HL-60 (cell line): ENCODE measurements around the gene ABCD1.
"Not testable (repeated sequence)": the region's sequence is repeated elsewhere in the genome, so short reads cannot be mapped to it uniquely, and the experiment has no call there.

ENCODE experiments used
- DNase-seq, 2 experiments: peaks; one replicate each; pipeline ENCODE4 v3.0.0-alpha.2; 2010 to 2020; ENCODE audit warnings: low read depth in 1 of 2, low spot score in 1 of 2
- H3K27ac ChIP-seq: fragments of 250-450 bp; sonication (Bioruptor Pico); replicated peaks from 2 replicates; pipeline ENCODE4 v1.5.1; 2020; ENCODE audit warnings: mild to moderate bottlenecking, moderate library complexity
- H3K27me3 ChIP-seq: fragments of 250-450 bp; sonication (Bioruptor Pico); 2 replicates; pipeline ENCODE4 v1.5.1; 2021; ENCODE audit warnings: mild to moderate bottlenecking, moderate library complexity; ENCODE audit not compliant: insufficient read depth, poor library complexity, severe bottlenecking
- H3K4me3 ChIP-seq: replicated peaks from 2 replicates; pipeline ENCODE4 v1.5.1; 2011; ENCODE audit warnings: mild to moderate bottlenecking, control low read depth, low read length; ENCODE audit not compliant: insufficient read depth
- GABPA ChIP-seq: IDR thresholded peaks from 2 replicates; pipeline ENCODE4 v1.6.1; 2012; ENCODE audit warnings: low read depth
- POLR2AphosphoS5 ChIP-seq: IDR thresholded peaks from 2 replicates; pipeline ENCODE4 v1.6.1; 2012; ENCODE audit warnings: low read depth
- SPI1 ChIP-seq: IDR thresholded peaks from 2 replicates; pipeline ENCODE4 v1.6.1; 2012; ENCODE audit warnings: low read depth, mild to moderate bottlenecking, borderline replicate concordance
- TF ChIP-seq, protein P1 (sequence below): IDR thresholded peaks from one replicate; pipeline ENCODE4 v1.5.1; 2011; ENCODE audit warnings: low read length, control low read depth, inconsistent platforms; ENCODE audit not compliant: insufficient read depth
- TF ChIP-seq, protein P2 (sequence below): IDR thresholded peaks from 2 replicates; pipeline ENCODE4 v1.6.1; 2012; ENCODE audit warnings: low read depth; ENCODE audit not compliant: insufficient replicate concordance

Gene ABCD1

DNA sequence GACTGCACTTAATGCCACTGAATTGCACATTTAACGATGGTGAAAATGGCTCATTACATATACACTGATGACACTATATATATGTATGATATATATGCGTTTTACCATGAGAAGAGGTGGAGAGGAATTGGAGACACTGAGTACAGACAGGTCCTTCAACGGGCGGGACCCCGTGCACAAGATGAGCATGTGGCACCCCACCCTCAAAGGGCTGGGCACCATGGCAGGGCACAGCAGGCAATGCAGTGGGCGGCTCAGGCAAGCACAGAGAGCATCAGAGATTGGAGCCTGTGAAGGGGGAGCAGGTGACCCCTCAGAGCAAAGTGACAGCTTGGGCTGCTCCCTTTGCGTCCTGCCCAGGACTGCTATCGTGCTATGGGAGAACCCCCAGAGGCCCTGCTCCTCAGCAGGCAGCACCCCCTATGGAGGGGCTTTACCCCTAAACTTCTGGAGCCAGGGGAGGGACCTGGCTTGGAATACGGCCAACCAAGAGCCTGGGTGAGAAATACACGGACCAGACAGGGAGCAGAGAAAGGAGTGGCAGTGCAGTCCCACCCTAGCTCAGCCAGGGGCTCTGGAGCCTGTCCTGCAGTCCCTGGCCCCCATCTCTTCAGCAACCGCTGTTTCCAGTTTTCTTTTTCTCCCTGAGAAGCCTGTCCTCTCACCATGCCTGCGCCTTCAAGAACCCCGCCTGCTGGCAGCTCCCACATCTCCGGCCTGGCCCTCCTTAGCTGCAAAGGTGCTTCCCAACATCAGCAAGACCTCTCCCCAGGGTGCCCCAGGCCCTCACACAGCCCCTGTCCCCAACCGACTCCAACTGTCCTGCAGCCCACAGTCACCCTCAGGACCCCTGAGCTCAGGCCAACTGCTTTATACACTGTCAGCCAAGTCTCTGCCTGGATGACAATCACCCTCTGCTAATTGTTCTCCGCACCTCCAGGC, 26.5 kb upstream of the ABCD1 start:
- TF ChIP-seq POLR2AphosphoS5 (no peak), SPI1 (no peak), GABPA (no peak)
- TF ChIP-seq, protein P1, sequence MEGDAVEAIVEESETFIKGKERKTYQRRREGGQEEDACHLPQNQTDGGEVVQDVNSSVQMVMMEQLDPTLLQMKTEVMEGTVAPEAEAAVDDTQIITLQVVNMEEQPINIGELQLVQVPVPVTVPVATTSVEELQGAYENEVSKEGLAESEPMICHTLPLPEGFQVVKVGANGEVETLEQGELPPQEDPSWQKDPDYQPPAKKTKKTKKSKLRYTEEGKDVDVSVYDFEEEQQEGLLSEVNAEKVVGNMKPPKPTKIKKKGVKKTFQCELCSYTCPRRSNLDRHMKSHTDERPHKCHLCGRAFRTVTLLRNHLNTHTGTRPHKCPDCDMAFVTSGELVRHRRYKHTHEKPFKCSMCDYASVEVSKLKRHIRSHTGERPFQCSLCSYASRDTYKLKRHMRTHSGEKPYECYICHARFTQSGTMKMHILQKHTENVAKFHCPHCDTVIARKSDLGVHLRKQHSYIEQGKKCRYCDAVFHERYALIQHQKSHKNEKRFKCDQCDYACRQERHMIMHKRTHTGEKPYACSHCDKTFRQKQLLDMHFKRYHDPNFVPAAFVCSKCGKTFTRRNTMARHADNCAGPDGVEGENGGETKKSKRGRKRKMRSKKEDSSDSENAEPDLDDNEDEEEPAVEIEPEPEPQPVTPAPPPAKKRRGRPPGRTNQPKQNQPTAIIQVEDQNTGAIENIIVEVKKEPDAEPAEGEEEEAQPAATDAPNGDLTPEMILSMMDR: no peak
- TF ChIP-seq, protein P2, sequence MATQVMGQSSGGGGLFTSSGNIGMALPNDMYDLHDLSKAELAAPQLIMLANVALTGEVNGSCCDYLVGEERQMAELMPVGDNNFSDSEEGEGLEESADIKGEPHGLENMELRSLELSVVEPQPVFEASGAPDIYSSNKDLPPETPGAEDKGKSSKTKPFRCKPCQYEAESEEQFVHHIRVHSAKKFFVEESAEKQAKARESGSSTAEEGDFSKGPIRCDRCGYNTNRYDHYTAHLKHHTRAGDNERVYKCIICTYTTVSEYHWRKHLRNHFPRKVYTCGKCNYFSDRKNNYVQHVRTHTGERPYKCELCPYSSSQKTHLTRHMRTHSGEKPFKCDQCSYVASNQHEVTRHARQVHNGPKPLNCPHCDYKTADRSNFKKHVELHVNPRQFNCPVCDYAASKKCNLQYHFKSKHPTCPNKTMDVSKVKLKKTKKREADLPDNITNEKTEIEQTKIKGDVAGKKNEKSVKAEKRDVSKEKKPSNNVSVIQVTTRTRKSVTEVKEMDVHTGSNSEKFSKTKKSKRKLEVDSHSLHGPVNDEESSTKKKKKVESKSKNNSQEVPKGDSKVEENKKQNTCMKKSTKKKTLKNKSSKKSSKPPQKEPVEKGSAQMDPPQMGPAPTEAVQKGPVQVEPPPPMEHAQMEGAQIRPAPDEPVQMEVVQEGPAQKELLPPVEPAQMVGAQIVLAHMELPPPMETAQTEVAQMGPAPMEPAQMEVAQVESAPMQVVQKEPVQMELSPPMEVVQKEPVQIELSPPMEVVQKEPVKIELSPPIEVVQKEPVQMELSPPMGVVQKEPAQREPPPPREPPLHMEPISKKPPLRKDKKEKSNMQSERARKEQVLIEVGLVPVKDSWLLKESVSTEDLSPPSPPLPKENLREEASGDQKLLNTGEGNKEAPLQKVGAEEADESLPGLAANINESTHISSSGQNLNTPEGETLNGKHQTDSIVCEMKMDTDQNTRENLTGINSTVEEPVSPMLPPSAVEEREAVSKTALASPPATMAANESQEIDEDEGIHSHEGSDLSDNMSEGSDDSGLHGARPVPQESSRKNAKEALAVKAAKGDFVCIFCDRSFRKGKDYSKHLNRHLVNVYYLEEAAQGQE: no peak
- DNase-seq: no peak
- Histone ChIP-seq H3K27ac (no peak overlapping the region), H3K27me3 (no peaks in the 10 kb centered on the region), H3K4me3 (no peak overlapping the region)

DNA sequence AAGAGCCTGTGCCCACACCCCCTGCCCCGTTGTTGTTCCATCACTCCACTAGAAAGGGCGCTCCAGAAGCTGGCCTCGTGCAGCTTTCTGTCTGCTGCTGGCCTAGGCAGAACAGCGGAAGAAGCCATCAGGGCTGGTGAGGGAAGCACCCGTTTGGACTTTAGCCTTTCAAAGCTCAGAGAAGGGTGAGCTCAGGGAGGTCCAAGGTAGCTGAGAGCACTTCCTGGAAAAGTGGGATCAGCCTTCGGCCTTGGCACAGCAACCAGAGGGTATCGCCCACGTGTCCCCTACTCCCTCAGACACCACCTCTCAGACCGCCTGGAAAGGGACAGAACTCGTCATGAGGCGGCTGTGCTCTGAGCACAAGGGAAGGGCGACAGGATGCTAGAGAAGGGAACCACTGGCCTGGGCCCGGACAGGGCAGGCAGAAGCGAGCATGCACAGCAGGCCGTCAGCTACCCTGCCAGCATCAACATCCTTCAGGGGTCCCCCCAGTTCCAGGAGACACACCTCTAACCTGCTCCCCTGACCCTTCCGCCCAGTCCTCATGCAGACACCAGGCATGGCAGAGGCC, 25.4 kb upstream of the ABCD1 start:
- H3K4me3 ChIP-seq, H3K27ac ChIP-seq, H3K27me3 ChIP-seq, DNase-seq: not testable (repeated sequence)

DNA sequence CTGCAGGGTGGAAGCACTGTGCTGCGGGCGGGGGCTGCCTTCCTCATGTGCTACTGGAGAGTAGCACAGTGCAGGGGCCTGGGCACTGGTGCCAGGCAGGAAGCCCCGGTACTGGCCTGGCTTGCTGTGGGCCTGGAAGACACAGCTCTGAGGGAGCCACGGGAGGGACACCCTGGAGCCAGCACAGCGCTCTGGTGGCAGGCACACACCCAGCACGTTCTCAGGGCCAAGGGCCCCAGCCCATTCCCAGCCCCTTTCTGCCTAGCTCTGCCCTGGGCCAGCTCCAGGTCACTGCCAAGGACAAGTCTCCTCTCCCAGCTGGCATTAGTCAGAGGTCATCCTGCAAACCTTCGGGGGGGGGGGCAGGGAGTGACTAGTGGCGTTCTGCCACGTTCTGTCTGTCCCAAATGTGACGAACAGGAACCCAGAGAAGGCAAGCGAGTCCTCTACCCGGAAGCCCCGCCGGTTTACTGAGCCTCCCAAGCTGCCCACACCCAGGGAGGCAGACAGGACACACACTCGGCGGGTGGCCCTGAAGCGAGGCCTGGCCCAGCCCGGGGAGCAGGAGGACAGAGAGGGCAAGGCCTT, 24.8 kb upstream of the ABCD1 start:
- DNase-seq, H3K27ac ChIP-seq, H3K27me3 ChIP-seq, H3K4me3 ChIP-seq: not testable (repeated sequence)

DNA sequence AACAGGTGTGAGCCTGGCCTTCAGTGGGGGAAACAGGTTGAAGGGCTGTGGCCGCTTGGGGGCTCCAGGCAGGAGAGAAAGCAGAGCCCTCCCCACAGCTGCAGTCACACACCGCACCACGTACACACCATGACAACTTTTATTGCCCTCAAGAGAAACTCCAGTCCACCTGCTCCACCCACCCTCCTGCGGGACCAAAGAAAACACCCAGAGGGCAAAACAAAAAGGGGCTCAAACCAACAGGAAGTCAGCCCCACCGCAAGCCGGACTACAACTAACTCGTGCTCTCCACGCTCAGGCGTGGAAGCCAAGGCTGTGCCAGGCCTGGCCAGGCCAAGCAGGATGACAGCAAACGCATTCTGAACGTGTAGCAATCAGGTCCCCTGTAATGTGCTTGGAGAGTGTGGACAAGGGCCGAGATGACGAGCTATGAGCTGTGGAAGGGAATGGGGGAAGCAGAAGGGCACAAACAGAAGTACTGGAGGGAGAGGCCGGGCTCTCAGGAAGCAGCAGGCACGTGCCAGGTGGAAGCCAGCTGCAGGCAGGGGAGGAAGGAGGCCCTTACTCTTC, 24.2 kb upstream of the ABCD1 start:
- TF ChIP-seq POLR2AphosphoS5: no peak
- no peak for TF ChIP-seq SPI1
- TF ChIP-seq, protein P1: no peak
- TF ChIP-seq, protein P2: no peak
- no peak for TF ChIP-seq GABPA
- no peak overlapping the region for H3K27ac ChIP-seq
- H3K27me3 ChIP-seq: no peaks in the 10 kb centered on the region
- no peak for DNase-seq
- no peak overlapping the region for H3K4me3 ChIP-seq
